ENCODE data around the gene CACNB2.
A peak's percentile ranks its signal among the peaks of the same experiment; 100 is the strongest.
"Not testable (repeated sequence)": the region's sequence is repeated elsewhere in the genome, so short reads cannot be mapped to it uniquely, and the experiment has no call there.

The CACNB2 gene

DNA sequence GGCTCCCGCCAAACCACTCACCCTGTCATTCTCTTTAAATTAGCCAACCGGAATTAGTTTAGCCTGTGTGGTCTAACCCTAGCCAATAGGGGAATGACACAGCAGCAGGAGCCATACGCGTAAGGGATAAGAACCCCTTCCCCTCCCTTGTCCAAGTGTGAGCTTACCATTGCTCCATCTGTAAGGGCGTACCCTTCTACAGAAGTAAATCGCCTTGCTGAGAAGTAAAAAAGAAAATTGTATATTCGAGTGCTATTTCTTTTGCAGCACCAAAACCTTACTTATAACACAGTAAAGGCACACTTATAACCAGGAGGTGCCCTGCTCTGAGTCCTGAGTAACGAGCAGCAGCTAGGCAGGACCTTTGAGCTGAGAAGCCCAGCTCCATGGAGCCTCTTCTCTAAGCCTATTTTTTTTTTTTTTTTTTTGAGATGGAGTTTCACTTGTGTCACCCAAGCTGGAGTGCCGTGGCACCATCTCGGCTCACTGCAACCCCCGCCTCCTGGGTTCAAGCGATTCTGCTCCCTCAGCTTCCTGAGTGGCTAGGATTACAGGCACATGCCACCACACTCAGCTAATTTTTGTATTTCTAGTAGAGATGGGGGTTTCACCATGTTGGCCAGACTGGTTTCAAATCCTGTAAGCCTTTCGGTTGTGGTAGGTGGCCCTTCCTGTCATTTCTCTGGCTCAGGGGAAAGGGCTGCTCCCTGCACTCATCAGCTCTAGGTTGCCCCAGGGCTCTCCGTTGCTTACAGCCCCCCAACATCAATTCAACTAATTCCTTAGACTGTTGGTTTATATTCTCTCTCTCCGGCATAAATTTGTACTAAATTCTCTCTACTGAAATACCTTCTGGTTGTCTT is 437.8 kb downstream of the CACNB2 start:
- no peak for DNase-seq

DNA sequence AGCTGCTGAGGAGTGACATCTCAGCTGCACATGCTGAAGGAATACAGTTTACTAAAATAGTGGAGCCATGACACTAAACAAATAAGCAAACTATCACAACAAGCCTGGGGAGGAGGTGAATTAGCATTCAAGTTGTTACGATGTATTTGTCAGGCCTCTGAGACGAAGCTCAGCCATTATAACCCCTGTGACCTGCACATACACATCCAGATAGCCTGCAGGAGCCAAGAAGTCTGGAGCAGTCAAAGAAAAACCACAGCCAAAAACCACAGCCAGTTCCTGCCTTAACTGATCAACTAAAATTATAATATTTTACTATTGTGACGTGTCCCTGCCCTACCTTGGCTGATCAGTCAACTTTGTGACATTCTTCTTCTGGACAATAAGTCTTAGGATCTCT is 442.6 kb downstream of the CACNB2 start:
- DNase-seq, result no peak

DNA sequence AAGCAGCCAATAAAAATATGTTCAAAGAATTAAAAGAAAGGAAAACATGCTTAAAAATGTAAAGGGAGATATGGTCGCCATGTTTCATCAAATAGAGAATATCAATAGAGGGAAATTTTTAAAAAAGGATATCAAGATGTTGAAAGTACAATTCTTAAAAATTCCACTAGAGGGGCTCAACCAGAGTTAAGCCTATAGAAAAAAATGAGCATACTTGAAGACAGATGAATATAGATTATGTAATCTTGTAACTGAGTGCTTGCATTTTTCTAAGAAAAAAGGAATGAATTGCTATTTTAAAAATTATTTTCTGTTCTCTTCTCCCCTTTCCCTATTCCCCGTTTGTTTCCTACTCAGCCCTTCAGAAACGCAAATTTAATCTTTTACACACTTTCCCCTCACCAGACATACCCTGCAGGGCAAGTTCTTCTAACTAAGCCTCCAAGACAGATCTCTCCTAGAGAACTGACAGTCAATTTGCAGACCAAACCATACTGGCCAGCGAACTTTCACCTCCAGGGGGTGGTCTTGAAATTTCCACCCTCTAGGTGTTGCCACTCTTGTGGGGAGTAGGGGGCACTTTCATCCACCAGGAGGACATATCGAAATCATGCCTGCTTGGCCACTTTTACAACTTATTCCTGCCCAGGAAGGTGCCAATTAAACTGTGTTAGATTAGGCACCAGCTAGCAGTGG is 443.5 kb downstream of the CACNB2 start:
- peak in 1 of 3 donors; percentile 20 for DNase-seq

DNA sequence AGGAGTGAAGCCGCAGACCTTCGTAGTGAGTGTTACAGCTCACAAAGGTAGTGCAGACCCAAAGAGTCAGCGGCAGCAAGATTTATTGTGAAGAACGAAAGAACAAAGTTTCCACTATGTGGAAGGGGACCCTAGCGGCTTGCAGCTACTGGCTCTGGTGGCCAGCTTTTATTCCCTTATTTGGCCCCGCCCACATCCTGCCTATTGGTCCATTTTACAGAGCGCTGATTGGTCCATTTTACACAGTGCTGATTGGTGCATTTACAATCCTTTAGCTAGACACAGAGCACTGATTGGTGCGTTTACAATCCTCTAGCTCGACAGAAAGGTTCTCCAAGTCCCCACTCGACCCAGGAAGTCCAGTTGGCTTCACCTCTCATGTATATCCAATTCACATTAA is 446.4 kb downstream of the CACNB2 start:
- not testable (repeated sequence) for DNase-seq

DNA sequence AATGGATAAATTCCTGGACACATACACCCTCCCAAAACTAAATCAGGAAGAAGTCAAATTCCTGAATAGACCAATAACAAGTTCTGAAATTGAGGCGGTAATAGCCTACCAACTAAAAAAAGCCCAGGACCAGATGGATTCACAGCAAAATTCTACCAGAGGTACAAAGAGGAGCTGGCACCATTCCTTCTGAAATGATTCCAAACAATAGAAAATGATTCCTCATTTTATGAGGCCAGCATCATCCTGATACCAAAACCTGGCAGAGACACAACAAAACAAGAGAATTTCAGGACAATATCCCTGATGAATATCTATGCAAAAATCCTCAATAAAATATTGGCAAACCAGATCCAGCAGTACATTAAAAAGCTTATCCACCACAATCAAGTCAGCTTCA is 450.9 kb downstream of the CACNB2 start:
- not testable (repeated sequence) for DNase-seq
